Spleen (tissue), 7 donors: ENCODE data around the gene PEAK1.

Experiments
- POLR2AphosphoS5 ChIP-seq, 3 donors: sonication (generic); formaldehyde crosslinking; IDR thresholded peaks; one replicate each; pipeline ENCODE4 v1.5.1; 2017; ENCODE audit warnings: antibody characterized with exemption in 3 of 3
- TF ChIP-seq, protein P1 (sequence below), 11 experiments: fragments of 200-600 bp in 7 of 11; fragments of 450-650 bp in 4 of 11; sonication (generic) in 4 of 11; IDR thresholded peaks in 8 of 11; conservative IDR thresholded peaks in 3 of 11; 1 replicate in 7 of 11; 2 replicates in 4 of 11; pipeline versions ENCODE4 v1.4.0 to v1.8.0; 2016 to 2021; ENCODE audit warnings: antibody characterized with exemption in 11 of 11, inconsistent platforms in 4 of 11, mild to moderate bottlenecking in 1 of 11
- donor health status: DM: no; HTN: no; CAD: no; lungs with moderate emphysema.
- donor health status: DM: no; HTN: no; CAD: no.
- donor health status: DM: no; HTN: no; CAD: no.

DNA sequence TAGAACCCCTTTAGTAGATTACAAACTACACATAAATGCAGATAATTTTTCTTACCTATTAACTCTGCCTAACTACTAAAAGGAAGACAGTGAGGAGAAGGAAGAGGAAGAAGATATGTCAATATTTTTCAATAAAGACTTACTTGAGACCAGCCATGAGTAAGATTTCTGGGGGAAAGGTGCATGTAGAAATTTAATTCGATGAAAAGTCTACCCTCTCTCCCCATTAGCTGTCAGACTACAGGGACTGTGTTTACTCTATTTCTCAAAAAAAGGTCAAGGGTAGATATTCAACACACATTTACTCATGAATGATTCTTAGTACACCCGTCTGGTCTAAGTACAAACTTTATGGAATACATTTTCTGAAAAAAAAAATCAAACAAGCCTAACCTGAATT, 355.8 kb downstream of the PEAK1 start:
- TF ChIP-seq, protein P1, sequence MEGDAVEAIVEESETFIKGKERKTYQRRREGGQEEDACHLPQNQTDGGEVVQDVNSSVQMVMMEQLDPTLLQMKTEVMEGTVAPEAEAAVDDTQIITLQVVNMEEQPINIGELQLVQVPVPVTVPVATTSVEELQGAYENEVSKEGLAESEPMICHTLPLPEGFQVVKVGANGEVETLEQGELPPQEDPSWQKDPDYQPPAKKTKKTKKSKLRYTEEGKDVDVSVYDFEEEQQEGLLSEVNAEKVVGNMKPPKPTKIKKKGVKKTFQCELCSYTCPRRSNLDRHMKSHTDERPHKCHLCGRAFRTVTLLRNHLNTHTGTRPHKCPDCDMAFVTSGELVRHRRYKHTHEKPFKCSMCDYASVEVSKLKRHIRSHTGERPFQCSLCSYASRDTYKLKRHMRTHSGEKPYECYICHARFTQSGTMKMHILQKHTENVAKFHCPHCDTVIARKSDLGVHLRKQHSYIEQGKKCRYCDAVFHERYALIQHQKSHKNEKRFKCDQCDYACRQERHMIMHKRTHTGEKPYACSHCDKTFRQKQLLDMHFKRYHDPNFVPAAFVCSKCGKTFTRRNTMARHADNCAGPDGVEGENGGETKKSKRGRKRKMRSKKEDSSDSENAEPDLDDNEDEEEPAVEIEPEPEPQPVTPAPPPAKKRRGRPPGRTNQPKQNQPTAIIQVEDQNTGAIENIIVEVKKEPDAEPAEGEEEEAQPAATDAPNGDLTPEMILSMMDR (IDR thresholded peaks at IDR 0.05 in 8 of 11, conservative IDR thresholded peaks at IDR 0.05 in 3 of 11) = no peak
- TF ChIP-seq POLR2AphosphoS5 (IDR thresholded peaks at IDR 0.05) = no peak
